ENCODE results near the gene ATP5F1D. TPM values are rescaled to one million over a fixed set of nuclear protein-coding genes. Genes with fewer than 3 reads are reported as not detected.

ATP5F1D gene
- total and polyA plus RNA-seq, 2 of the 13 experiments (the other 11 are each of a cell fraction or from before 2014, with no cell fraction given), result 39.4 to 78.7 TPM

- TF ChIP-seq RXRB (CRISPR knock-in tag; IDR thresholded peaks at IDR 0.05; ENCODE audit: borderline replicate concordance), result peak; percentile 87
- no peak for TF ChIP-seq PBX2 (CRISPR knock-in tag; IDR thresholded peaks at IDR 0.05)
- TF ChIP-seq RERE (CRISPR knock-in tag; IDR thresholded peaks at IDR 0.05; ENCODE audit: low read depth), result no peak
- TF ChIP-seq ZNF580 (CRISPR knock-in tag; IDR thresholded peaks at IDR 0.05; ENCODE audit: borderline replicate concordance, low read depth), result 0 out of 2 replicates have a peak, but pooled peaks have one; percentile 7
- peak; percentile 67; the same call in 1 of the 2 replicates for TF ChIP-seq SIX1 (CRISPR knock-in tag; IDR thresholded peaks at IDR 0.05; ENCODE audit: borderline replicate concordance)
- TF ChIP-seq MTF1 (CRISPR knock-in tag; IDR thresholded peaks at IDR 0.05), result no peak
- TF ChIP-seq SSRP1 (CRISPR knock-in tag; IDR thresholded peaks at IDR 0.05), result no peak
- no peak for TF ChIP-seq ZNF468 (CRISPR knock-in tag; IDR thresholded peaks at IDR 0.05)
- TF ChIP-seq REL (CRISPR knock-in tag; conservative IDR thresholded peaks at IDR 0.05), result no peak
- TF ChIP-seq NR1H2 (CRISPR knock-in tag; IDR thresholded peaks at IDR 0.05; ENCODE audit: borderline replicate concordance, low read depth), result no peak
- TF ChIP-seq ZNF331 (CRISPR knock-in tag; IDR thresholded peaks at IDR 0.05), result no peak
- peak; percentile 75 for TF ChIP-seq HNF4A (CRISPR knock-in tag; IDR thresholded peaks at IDR 0.05)
- TF ChIP-seq ATF7-NPFF (CRISPR knock-in tag; IDR thresholded peaks at IDR 0.05; ENCODE audit: low read depth), result no peak
- no peak for TF ChIP-seq ZNF543 (CRISPR knock-in tag; IDR thresholded peaks at IDR 0.05)
- no peak for TF ChIP-seq GPBP1L1 (CRISPR knock-in tag; IDR thresholded peaks at IDR 0.05)
- TF ChIP-seq ZNF317 (CRISPR knock-in tag; IDR thresholded peaks at IDR 0.05), result no peak
- TF ChIP-seq PHF8 (CRISPR knock-in tag; IDR thresholded peaks at IDR 0.05), result peak; percentile 29; the same call in 1 of the 2 replicates
- TF ChIP-seq BHLHE40 (IDR thresholded peaks at IDR 0.05; ENCODE audit: low read length), result no peak
- TF ChIP-seq HOXA5 (CRISPR knock-in tag; IDR thresholded peaks at IDR 0.05), result no peak
- no peak for TF ChIP-seq ZNF20 (CRISPR knock-in tag; IDR thresholded peaks at IDR 0.05)
- TF ChIP-seq SMAD1 (CRISPR knock-in tag; IDR thresholded peaks at IDR 0.05; ENCODE audit: borderline replicate concordance, low read depth), result no peak
- no peak for TF ChIP-seq BRCA1 (CRISPR knock-in tag; IDR thresholded peaks at IDR 0.05)
- TF ChIP-seq FOXJ3 (CRISPR knock-in tag; IDR thresholded peaks at IDR 0.05; ENCODE audit: borderline replicate concordance), result no peak
- peak; percentile 52; the same call in 1 of the 2 replicates for TF ChIP-seq ZSCAN25 (CRISPR knock-in tag; IDR thresholded peaks at IDR 0.05)
These were observed 4.1 kb downstream of the ATP5F1D start (continued) for GRCh38 chr19:1245494-1246264.

Data from HepG2 (cell line).